Ishikawa (cell line): ENCODE data around the gene ELMO1.

Experiments used
- FOXM1 ChIP-seq: IDR thresholded peaks from 2 replicates; pipeline ENCODE4 v1.6.1; 2012; ENCODE audit warnings: low read depth, borderline replicate concordance
- REST ChIP-seq: IDR thresholded peaks from 2 replicates; pipeline ENCODE4 v1.6.1; 2012; ENCODE audit warnings: low read depth, mild to moderate bottlenecking
- ZBTB7A ChIP-seq: IDR thresholded peaks from 2 replicates; pipeline ENCODE4 v1.6.1; 2012; ENCODE audit warnings: low read depth

DNA sequence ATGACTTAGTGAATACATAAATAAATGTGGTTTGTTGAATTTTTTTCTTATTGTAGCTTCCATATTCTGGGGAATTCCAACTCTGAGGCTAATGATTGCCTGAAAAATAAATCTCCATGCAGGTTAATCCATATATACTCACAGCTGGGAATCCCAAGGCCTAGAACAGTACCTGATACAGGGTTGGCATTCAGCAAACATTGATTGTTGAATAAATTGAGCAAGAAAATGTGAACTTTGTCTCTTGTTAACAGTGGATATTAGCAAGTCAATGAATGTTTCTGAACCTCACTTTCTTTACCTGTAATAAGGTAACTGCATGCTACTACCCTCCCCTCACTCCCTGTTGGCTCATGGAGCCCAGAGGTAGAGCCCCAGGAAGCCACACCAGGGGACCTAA lies 470.8 kb downstream of the ELMO1 start:
- TF ChIP-seq FOXM1 = no peak
- TF ChIP-seq REST = no peak
- TF ChIP-seq ZBTB7A = no peak
